Measurements from ENCODE around the gene CORO1C.

- TF ChIP-seq CTCF (IDR thresholded peaks at IDR 0.05) = no peak
- TF ChIP-seq ELF1 (IDR thresholded peaks at IDR 0.05) = no peak
- TF ChIP-seq, protein P1, sequence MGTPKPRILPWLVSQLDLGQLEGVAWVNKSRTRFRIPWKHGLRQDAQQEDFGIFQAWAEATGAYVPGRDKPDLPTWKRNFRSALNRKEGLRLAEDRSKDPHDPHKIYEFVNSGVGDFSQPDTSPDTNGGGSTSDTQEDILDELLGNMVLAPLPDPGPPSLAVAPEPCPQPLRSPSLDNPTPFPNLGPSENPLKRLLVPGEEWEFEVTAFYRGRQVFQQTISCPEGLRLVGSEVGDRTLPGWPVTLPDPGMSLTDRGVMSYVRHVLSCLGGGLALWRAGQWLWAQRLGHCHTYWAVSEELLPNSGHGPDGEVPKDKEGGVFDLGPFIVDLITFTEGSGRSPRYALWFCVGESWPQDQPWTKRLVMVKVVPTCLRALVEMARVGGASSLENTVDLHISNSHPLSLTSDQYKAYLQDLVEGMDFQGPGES (IDR thresholded peaks at IDR 0.05; ENCODE audit: low read depth, low read length) = no peak
- TF ChIP-seq SMC3 (IDR thresholded peaks at IDR 0.05; ENCODE audit: low read depth, low read length) = no peak
These were observed 6.9 kb upstream of the CORO1C start for GRCh38 chr12:108738170-108738569.
